ENCODE measurements around the gene MYL7.

GRCh38 chr7:44185729-44186128, 44.6 kb upstream of the MYL7 start:
- TF ChIP-seq CTCF (IDR thresholded peaks at IDR 0.05) (no peak), REST (IDR thresholded peaks at IDR 0.05; ENCODE audit: insufficient read depth in 1 of 2, low read depth in 2 of 2, low read length in 1 of 2) (no peak), POLR2AphosphoS5 (IDR thresholded peaks at IDR 0.05; ENCODE audit: low read depth, low read length) (no peak), SIN3A (IDR thresholded peaks at IDR 0.05; ENCODE audit: borderline replicate concordance, insufficient read depth, low read depth, low read length) (no peak)

Data from Panc1 (cell line).